Panc1 (cell line): ENCODE measurements around the gene FHL5. TPM values are rescaled to one million over a fixed set of nuclear protein-coding genes. Genes with fewer than 3 reads are reported as not detected.

Experiments
- ATAC-seq: fragments of 200-7000 bp; cut with Tn5 transposase; 2 replicates; pipeline ENCODE4 v1.9.1; 2020; ENCODE audit warnings: mild to moderate bottlenecking, moderate library complexity
- BruUV-seq: library from RNA; stranded (reverse); fragments of 400-500 nt; replicated peaks from 2 replicates; lab custom pipeline; 2021; lab: Mats Ljungman, UMichigan
- CTCF ChIA-PET: fragments of 300-600 bp; sonication (Branson Sonifier 250); formaldehyde crosslinking; loops from one replicate; lab custom pipeline; 2022; ENCODE audit warnings: antibody characterized with exemption; lab: Charles Lee
- POLR2A ChIA-PET: fragments of 300-600 bp; sonication (Branson Sonifier 250); formaldehyde crosslinking; loops from one replicate; lab custom pipeline; 2022; ENCODE audit warnings: antibody characterized with exemption; lab: Charles Lee
- DNase-seq: peaks from one replicate; pipeline ENCODE4 v3.0.0-alpha.2; 2010; ENCODE audit warnings: low read depth, low spot score
- H3K27ac ChIP-seq: 2 replicates; pipeline ENCODE4 v1.5.1; 2011; ENCODE audit warnings: mild to moderate bottlenecking, low read length, inconsistent platforms
- H3K27me3 ChIP-seq: fragments of 200-500 bp; sonication (Bioruptor generic); 2 replicates; pipeline ENCODE4 v1.6.0; 2014; ENCODE audit warnings: low read length, inconsistent platforms; ENCODE audit not compliant: control insufficient read depth, insufficient read depth
- H3K36me3 ChIP-seq: fragments of 200-500 bp; sonication (Bioruptor generic); 2 replicates; pipeline ENCODE4 v1.5.1; 2014; ENCODE audit warnings: inconsistent platforms, mild to moderate bottlenecking, low read length, moderate library complexity; ENCODE audit not compliant: control insufficient read depth, insufficient read depth
- H3K4me1 ChIP-seq: 2 replicates; pipeline ENCODE4 v1.5.1; 2011; ENCODE audit warnings: inconsistent platforms, mild to moderate bottlenecking, low read length, moderate library complexity; ENCODE audit not compliant: control insufficient read depth, insufficient read depth
- H3K4me3 ChIP-seq, 2 experiments: 2 replicates each; pipeline ENCODE4 v1.5.1; 2011 to 2012; ENCODE audit warnings: low read depth in 2 of 2, low read length in 2 of 2, mild to moderate bottlenecking in 2 of 2, inconsistent platforms in 1 of 2, moderate library complexity in 1 of 2
- H3K9me3 ChIP-seq: fragments of 200-500 bp; sonication (Bioruptor generic); 2 replicates; pipeline ENCODE4 v1.5.1; 2014; ENCODE audit warnings: low read depth, mild to moderate bottlenecking, inconsistent platforms, low read length, moderate library complexity; ENCODE audit not compliant: control insufficient read depth, insufficient read depth
- POLR2AphosphoS5 ChIP-seq: IDR thresholded peaks from 2 replicates; pipeline ENCODE4 v1.6.1; 2012; ENCODE audit warnings: mild to moderate bottlenecking, low read depth, low read length, moderate library complexity
- SIN3A ChIP-seq: IDR thresholded peaks from 2 replicates; pipeline ENCODE4 v1.6.1; 2012; ENCODE audit warnings: low read depth, mild to moderate bottlenecking, low read length, moderate library complexity, borderline replicate concordance; ENCODE audit not compliant: insufficient read depth
- TCF7L2 ChIP-seq: IDR thresholded peaks from 2 replicates; pipeline ENCODE4 v1.6.1; 2011; ENCODE audit warnings: mild to moderate bottlenecking, low read depth, low read length, inconsistent platforms
- in situ Hi-C: cut with HindIII; loops from 2 replicates; pipeline ENCODE4 v1.10.0; 2016; ENCODE audit warnings: low sequenced_read_pairs, low pct_unique_long_range_greater_than_20kb
- intact Hi-C: fragments of 100-400 bp; cut with micrococcal nuclease; formaldehyde crosslinking; loops from one replicate; pipeline ENCODE4 v1.10.0; 2022; ENCODE audit not compliant: unreplicated experiment
- total RNA-seq: library from RNA; stranded (reverse); gene quantifications from one replicate; pipeline ENCODE4 v1.2.1, GENCODE V29; 2021; ENCODE audit not compliant: unreplicated experiment
- TF ChIP-seq, protein P1 (sequence below), 2 experiments: IDR thresholded peaks; 2 replicates each; pipeline ENCODE4 v1.6.1; 2011 to 2012; ENCODE audit warnings: low read depth in 2 of 2, control low read depth in 1 of 2, low read length in 1 of 2, mild to moderate bottlenecking in 1 of 2, moderate library complexity in 1 of 2; ENCODE audit not compliant: insufficient read depth in 1 of 2
- TF ChIP-seq, protein P2 (sequence below): fragments of 450-650 bp; IDR thresholded peaks from 2 replicates; pipeline ENCODE4 v1.5.1; 2017; ENCODE audit warnings: mild to moderate bottlenecking

The FHL5 gene
- total RNA-seq, 1 experiment from 2014 or later = not detected

DNA sequence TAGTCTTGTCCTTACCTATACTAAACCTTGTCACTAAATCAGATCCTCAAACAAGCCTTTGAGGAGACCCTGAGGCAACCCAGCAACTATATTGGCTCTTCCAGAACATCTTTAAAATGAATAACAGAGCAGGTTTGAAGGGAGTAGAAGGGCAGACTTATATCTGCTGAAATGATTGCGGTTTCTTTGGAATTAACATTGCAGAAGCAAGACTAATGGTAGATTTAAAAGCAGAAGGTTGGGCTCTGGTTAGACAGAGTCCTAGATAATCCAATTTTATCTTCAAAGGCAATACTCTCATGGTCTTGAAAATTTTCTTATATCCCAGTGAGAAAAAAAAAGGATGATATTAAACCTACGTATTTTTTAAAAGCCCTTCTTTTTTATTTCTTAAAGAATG is 19.1 kb downstream of the FHL5 start:
- intact Hi-C loops (no loop called here), in situ Hi-C loops (no loop called here)
- POLR2A ChIA-PET = no interaction called here
- no peaks in the 10 kb centered on the region for H3K36me3 ChIP-seq
- TF ChIP-seq POLR2AphosphoS5 (no peak), SIN3A (no peak), TCF7L2 (no peak)
- TF ChIP-seq, protein P1, sequence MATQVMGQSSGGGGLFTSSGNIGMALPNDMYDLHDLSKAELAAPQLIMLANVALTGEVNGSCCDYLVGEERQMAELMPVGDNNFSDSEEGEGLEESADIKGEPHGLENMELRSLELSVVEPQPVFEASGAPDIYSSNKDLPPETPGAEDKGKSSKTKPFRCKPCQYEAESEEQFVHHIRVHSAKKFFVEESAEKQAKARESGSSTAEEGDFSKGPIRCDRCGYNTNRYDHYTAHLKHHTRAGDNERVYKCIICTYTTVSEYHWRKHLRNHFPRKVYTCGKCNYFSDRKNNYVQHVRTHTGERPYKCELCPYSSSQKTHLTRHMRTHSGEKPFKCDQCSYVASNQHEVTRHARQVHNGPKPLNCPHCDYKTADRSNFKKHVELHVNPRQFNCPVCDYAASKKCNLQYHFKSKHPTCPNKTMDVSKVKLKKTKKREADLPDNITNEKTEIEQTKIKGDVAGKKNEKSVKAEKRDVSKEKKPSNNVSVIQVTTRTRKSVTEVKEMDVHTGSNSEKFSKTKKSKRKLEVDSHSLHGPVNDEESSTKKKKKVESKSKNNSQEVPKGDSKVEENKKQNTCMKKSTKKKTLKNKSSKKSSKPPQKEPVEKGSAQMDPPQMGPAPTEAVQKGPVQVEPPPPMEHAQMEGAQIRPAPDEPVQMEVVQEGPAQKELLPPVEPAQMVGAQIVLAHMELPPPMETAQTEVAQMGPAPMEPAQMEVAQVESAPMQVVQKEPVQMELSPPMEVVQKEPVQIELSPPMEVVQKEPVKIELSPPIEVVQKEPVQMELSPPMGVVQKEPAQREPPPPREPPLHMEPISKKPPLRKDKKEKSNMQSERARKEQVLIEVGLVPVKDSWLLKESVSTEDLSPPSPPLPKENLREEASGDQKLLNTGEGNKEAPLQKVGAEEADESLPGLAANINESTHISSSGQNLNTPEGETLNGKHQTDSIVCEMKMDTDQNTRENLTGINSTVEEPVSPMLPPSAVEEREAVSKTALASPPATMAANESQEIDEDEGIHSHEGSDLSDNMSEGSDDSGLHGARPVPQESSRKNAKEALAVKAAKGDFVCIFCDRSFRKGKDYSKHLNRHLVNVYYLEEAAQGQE (IDR thresholded peaks at IDR 0.05; ENCODE audit: insufficient read depth in 1 of 2, low read depth in 2 of 2, low read length in 1 of 2) = no peak
- TF ChIP-seq, protein P2, sequence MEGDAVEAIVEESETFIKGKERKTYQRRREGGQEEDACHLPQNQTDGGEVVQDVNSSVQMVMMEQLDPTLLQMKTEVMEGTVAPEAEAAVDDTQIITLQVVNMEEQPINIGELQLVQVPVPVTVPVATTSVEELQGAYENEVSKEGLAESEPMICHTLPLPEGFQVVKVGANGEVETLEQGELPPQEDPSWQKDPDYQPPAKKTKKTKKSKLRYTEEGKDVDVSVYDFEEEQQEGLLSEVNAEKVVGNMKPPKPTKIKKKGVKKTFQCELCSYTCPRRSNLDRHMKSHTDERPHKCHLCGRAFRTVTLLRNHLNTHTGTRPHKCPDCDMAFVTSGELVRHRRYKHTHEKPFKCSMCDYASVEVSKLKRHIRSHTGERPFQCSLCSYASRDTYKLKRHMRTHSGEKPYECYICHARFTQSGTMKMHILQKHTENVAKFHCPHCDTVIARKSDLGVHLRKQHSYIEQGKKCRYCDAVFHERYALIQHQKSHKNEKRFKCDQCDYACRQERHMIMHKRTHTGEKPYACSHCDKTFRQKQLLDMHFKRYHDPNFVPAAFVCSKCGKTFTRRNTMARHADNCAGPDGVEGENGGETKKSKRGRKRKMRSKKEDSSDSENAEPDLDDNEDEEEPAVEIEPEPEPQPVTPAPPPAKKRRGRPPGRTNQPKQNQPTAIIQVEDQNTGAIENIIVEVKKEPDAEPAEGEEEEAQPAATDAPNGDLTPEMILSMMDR = no peak
- H3K27me3 ChIP-seq = peaks cover under 1% of the 10 kb centered on the region
- CTCF ChIA-PET = no interaction called here
- DNase-seq (no peak), ATAC-seq (no peak)
- H3K9me3 ChIP-seq = no peaks in the 10 kb centered on the region
- no peak overlapping the region for H3K4me3 ChIP-seq
- H3K27ac ChIP-seq = no peak overlapping the region
- no peaks in the 10 kb centered on the region for H3K4me1 ChIP-seq
- no TSS peak for BruUV-seq

DNA sequence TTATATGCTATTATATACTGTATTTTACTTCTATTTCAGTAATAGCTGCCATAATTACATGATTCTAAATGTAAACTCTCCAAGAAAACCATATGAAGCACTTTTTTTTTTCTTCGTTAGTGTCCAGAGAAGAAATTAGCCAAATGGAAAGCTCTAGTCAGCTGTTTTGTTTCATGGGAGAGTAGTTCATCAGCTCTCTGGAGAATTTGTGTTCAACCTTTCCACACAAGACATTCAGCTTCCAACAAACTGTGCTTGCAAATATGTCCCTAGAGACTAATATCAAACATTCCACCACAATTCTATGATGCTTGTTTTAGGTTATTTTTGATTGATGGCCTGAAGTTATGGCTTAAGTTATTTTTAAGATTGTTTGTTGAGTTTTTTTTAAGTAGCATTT is 19.5 kb downstream of the FHL5 start:
- POLR2A ChIA-PET = no interaction called here
- no peak for TF ChIP-seq POLR2AphosphoS5
- no peak for TF ChIP-seq SIN3A
- TF ChIP-seq, protein P2 = no peak
- TF ChIP-seq, protein P1 (IDR thresholded peaks at IDR 0.05; ENCODE audit: insufficient read depth in 1 of 2, low read depth in 2 of 2, low read length in 1 of 2) = no peak
- no peak for TF ChIP-seq TCF7L2
- CTCF ChIA-PET = no interaction called here

More for the DNA sequence above, 19.5 kb downstream of the FHL5 start:
- in situ Hi-C loops (no loop called here), intact Hi-C loops (no loop called here)
- no peak overlapping the region for H3K4me3 ChIP-seq
- peaks cover 2% of the 10 kb centered on the region for H3K27me3 ChIP-seq
- DNase-seq (no peak), ATAC-seq (no peak)
- no peak overlapping the region for H3K27ac ChIP-seq
- no TSS peak for BruUV-seq
- H3K9me3 ChIP-seq = no peaks in the 10 kb centered on the region
- no peaks in the 10 kb centered on the region for H3K4me1 ChIP-seq
- no peaks in the 10 kb centered on the region for H3K36me3 ChIP-seq
